Fibroblast of lung (primary cell): ENCODE results near the gene TMLHE. TPM values are rescaled to one million over a fixed set of nuclear protein-coding genes. Genes with fewer than 3 reads are reported as not detected.

Source experiments
- DNase-seq, 2 donors: peaks; one replicate each; pipeline versions ENCODE4 v3.0.0 to v3.0.0-alpha.2; 2010; ENCODE audit warnings: low read depth in 2 of 2
- H2AFZ ChIP-seq: 2 replicates; pipeline ENCODE4 v1.5.1; 2012; ENCODE audit warnings: low read length, control low read depth, inconsistent platforms
- H3K27ac ChIP-seq: 2 replicates; pipeline ENCODE4 v1.5.1; 2011; ENCODE audit warnings: low read length, control low read depth; ENCODE audit not compliant: insufficient read depth
- H3K27me3 ChIP-seq: 2 replicates; pipeline ENCODE4 v1.5.1; 2011; ENCODE audit warnings: mild to moderate bottlenecking, low read length; ENCODE audit not compliant: control insufficient read depth, insufficient read depth
- H3K36me3 ChIP-seq: 2 replicates; pipeline ENCODE4 v1.5.1; 2011; ENCODE audit warnings: low read length; ENCODE audit not compliant: control insufficient read depth, insufficient read depth
- H3K4me1 ChIP-seq: 2 replicates; pipeline ENCODE4 v1.5.1; 2011; ENCODE audit warnings: low read length; ENCODE audit not compliant: control insufficient read depth, insufficient read depth; ENCODE audit errors: extremely low read depth
- H3K4me2 ChIP-seq: 2 replicates; pipeline ENCODE4 v1.5.1; 2011; ENCODE audit warnings: low read length, control low read depth; ENCODE audit not compliant: insufficient read depth; ENCODE audit errors: extremely low read depth
- H3K4me3 ChIP-seq, 4 experiments: fragments of 200-600 bp in 1 of 4; sonication (generic) in 1 of 4; replicated peaks in 1 of 4; 2 replicates each; pipeline ENCODE4 v1.5.1; 2011 to 2016; ENCODE audit warnings: low read length in 4 of 4, low read depth in 3 of 4, mild to moderate bottlenecking in 3 of 4, control low read depth in 2 of 4, inconsistent platforms in 1 of 4, mixed read lengths in 1 of 4; ENCODE audit not compliant: insufficient read depth in 1 of 4; ENCODE audit errors: control extremely low read depth in 1 of 4
- H3K79me2 ChIP-seq: 2 replicates; pipeline ENCODE4 v1.5.1; 2012; ENCODE audit warnings: mild to moderate bottlenecking, low read length, inconsistent platforms; ENCODE audit not compliant: control insufficient read depth, insufficient read depth
- H3K9ac ChIP-seq: 2 replicates; pipeline ENCODE4 v1.5.1; 2011; ENCODE audit warnings: mild to moderate bottlenecking, low read length, control low read depth; ENCODE audit not compliant: insufficient read depth
- H3K9me3 ChIP-seq: 2 replicates; pipeline ENCODE4 v1.5.1; 2012; ENCODE audit warnings: low read depth, low read length; ENCODE audit not compliant: control insufficient read depth, insufficient read depth
- H4K20me1 ChIP-seq: 2 replicates; pipeline ENCODE4 v1.5.1; 2011; ENCODE audit warnings: low read length; ENCODE audit not compliant: control insufficient read depth, insufficient read depth; ENCODE audit errors: extremely low read depth
- EZH2 ChIP-seq: IDR thresholded peaks from 2 replicates; pipeline ENCODE4 v1.5.1; 2012; ENCODE audit warnings: low read length, control low read depth, mild to moderate bottlenecking; ENCODE audit errors: missing control alignments
- polyA plus RNA-seq, 2 donors: library from polyadenylated mRNA; depleted of rRNA in 1 of 2; stranded (reverse) in 1 of 2; unstranded in 1 of 2; fragments of >200 nt; gene quantifications; 2 replicates each; pipeline ENCODE4 v1.2.1, GENCODE V29; 2011 to 2012; ENCODE audit warnings: missing spikeins in 1 of 2
- total RNA-seq: library from RNA; depleted of rRNA; stranded (reverse); fragments of >200 nt; gene quantifications from 2 replicates; pipeline ENCODE4 v1.2.1, GENCODE V29; 2014
- TF ChIP-seq, protein P1 (sequence below), 2 donors: IDR thresholded peaks in 1 of 2; conservative IDR thresholded peaks in 1 of 2; 1 replicate in 1 of 2; 2 replicates in 1 of 2; pipeline ENCODE4 v1.5.1; 2011 to 2012; ENCODE audit warnings: low read length in 2 of 2, control low read depth in 1 of 2, inconsistent platforms in 1 of 2, low read depth in 1 of 2, mild to moderate bottlenecking in 1 of 2

Gene TMLHE
- total and polyA plus RNA-seq, 2 donors (not counting 1 experiment from before 2014, with no cell fraction given) = 17.5 to 24.1 TPM

DNA sequence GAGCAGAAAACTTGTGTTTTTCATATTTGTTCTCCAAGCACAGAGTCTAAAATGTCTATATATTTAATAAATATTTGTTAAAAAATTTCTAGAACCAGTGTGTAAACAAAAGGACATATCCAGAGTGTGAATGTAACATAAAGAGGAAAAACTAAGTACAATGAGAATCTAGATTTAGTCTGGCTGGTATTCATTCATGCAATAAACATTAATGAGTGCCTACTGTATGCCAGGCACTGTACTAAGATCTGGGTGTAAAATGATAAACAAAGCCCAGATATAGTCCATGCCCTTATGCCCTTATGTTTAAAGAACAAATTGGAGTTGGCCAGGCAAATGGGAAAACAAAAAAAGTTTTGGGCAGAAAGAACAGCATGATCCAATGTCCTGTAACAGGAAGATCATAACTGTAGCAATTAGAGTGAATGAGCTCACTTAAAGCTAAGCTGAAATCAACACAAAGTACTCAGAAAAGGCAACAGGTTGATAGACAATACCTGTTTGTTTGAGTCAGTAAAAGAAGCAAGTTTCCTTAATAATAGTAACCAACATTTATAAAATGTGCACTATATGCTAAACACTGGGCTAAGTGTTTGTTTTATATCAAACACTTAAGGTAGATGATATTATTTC is 1.3 kb upstream of the TMLHE start:
- TF ChIP-seq EZH2 = no peak
- TF ChIP-seq, protein P1, sequence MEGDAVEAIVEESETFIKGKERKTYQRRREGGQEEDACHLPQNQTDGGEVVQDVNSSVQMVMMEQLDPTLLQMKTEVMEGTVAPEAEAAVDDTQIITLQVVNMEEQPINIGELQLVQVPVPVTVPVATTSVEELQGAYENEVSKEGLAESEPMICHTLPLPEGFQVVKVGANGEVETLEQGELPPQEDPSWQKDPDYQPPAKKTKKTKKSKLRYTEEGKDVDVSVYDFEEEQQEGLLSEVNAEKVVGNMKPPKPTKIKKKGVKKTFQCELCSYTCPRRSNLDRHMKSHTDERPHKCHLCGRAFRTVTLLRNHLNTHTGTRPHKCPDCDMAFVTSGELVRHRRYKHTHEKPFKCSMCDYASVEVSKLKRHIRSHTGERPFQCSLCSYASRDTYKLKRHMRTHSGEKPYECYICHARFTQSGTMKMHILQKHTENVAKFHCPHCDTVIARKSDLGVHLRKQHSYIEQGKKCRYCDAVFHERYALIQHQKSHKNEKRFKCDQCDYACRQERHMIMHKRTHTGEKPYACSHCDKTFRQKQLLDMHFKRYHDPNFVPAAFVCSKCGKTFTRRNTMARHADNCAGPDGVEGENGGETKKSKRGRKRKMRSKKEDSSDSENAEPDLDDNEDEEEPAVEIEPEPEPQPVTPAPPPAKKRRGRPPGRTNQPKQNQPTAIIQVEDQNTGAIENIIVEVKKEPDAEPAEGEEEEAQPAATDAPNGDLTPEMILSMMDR (conservative IDR thresholded peaks at IDR 0.05 in 1 of 2, IDR thresholded peaks at IDR 0.05 in 1 of 2; ENCODE audit: low read depth in 1 of 2, low read length in 2 of 2) = no peak
- Histone ChIP-seq H3K9me3 (no peaks in the 10 kb centered on the region), H3K4me3 (no peak overlapping the region), H3K79me2 (peaks cover 9% of the 10 kb centered on the region), H3K4me2 (no peak overlapping the region), H3K27ac (no peak overlapping the region), H3K4me1 (no peaks in the 10 kb centered on the region), H3K9ac (no peak overlapping the region), H3K27me3 (no peaks in the 10 kb centered on the region), H2AFZ (no peak overlapping the region), H3K36me3 (no peaks in the 10 kb centered on the region), H4K20me1 (no peaks in the 10 kb centered on the region)
- no peak for DNase-seq

DNA sequence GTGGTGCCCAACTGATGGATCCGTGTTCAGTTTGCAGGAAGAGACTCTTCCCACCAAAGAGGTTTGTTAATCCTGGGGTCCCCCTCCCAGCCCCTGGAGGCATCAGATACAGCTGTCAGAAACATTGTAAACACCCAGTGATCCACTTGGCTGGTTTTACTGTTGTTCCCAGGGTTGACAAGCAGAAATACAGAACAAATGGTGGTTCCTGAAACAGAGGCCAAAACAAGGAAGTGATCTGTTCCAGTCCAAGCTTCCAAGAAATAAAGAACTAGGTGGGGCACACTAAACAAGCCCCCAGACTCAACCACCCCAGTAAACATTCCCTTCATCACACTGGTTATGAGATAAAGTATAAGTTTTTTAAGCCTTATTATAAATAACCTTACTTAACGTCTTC is 1.4 kb downstream of the TMLHE start:
- Histone ChIP-seq H3K4me2 (peak overlapping the region; percentile 75), H3K9ac (no peak overlapping the region), H4K20me1 (no peaks in the 10 kb centered on the region), H3K27ac (no peak overlapping the region), H3K9me3 (no peaks in the 10 kb centered on the region), H3K4me1 (no peaks in the 10 kb centered on the region), H3K79me2 (peaks cover 15% of the 10 kb centered on the region), H3K4me3 (peak overlapping the region; percentile 65 to 80 (median 74)), H3K27me3 (no peaks in the 10 kb centered on the region), H2AFZ (no peak overlapping the region), H3K36me3 (no peaks in the 10 kb centered on the region)
- TF ChIP-seq, protein P1 (conservative IDR thresholded peaks at IDR 0.05 in 1 of 2, IDR thresholded peaks at IDR 0.05 in 1 of 2; ENCODE audit: low read depth in 1 of 2, low read length in 2 of 2) = no peak
- TF ChIP-seq EZH2 = no peak
- DNase-seq = no peak

DNA sequence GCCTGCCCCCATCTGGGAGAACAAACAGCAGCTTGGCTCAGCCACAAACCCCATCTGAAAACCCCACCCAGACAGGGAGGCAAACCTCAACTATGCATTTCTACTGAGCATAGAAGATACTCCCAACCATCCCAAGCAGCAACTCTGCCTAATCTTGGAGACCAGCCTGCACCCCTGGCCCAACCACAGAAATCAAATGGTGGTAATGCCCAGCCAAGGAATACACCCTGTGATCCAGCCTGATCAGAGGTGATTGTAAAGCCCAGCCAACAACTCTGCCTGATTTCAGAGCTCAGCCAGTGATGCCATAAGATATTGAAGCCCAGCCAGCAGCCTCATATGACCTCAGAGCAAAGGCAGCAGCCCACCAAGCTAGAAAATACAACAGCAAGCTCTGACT is 19.8 kb downstream of the TMLHE start:
- H3K36me3 ChIP-seq = no peaks in the 10 kb centered on the region
- H2AFZ ChIP-seq = no peak overlapping the region
- no peak overlapping the region for H3K27ac ChIP-seq
- H3K4me1 ChIP-seq = no peaks in the 10 kb centered on the region
- H3K79me2 ChIP-seq = no peaks in the 10 kb centered on the region
- H3K27me3 ChIP-seq = no peaks in the 10 kb centered on the region
- H4K20me1 ChIP-seq = no peaks in the 10 kb centered on the region
- no peak overlapping the region for H3K9ac ChIP-seq
- no peak for DNase-seq
- TF ChIP-seq, protein P1 (conservative IDR thresholded peaks at IDR 0.05 in 1 of 2, IDR thresholded peaks at IDR 0.05 in 1 of 2; ENCODE audit: low read depth in 1 of 2, low read length in 2 of 2) = no peak
- no peak for TF ChIP-seq EZH2
- H3K9me3 ChIP-seq = no peaks in the 10 kb centered on the region
- H3K4me2 ChIP-seq = no peak overlapping the region
- H3K4me3 ChIP-seq = no peak overlapping the region
